ENCODE data around the gene CA10. TPM values are rescaled to one million over a fixed set of nuclear protein-coding genes. Genes with fewer than 3 reads are reported as not detected.

Gene CA10
- total and polyA plus RNA-seq, 2 donors (not counting 1 experiment from before 2014, with no cell fraction given) = not detected

GRCh38 chr17:51674579-51675255 lies 483.8 kb downstream of the CA10 start:
- H3K4me1 ChIP-seq (ENCODE audit: control insufficient read depth, extremely low read depth, insufficient read depth, low read length) = no peaks in the 10 kb centered on the region
- no peaks in the 10 kb centered on the region for H3K79me2 ChIP-seq (ENCODE audit: control insufficient read depth, insufficient read depth, low read length)
- no peak overlapping the region for H3K27ac ChIP-seq (ENCODE audit: insufficient read depth, low read length)
- no peak overlapping the region for H3K4me2 ChIP-seq (ENCODE audit: extremely low read depth, insufficient read depth, low read length)
- H4K20me1 ChIP-seq (ENCODE audit: control insufficient read depth, extremely low read depth, insufficient read depth, low read length) = no peaks in the 10 kb centered on the region
- no peaks in the 10 kb centered on the region for H3K9me3 ChIP-seq (ENCODE audit: control insufficient read depth, insufficient read depth, low read depth, low read length)
- no peak overlapping the region for H3K4me3 ChIP-seq (replicated peaks in 1 of 4; ENCODE audit: control extremely low read depth in 1 of 4, insufficient read depth in 1 of 4, low read depth in 3 of 4, low read length in 4 of 4)
- no peaks in the 10 kb centered on the region for H3K27me3 ChIP-seq (ENCODE audit: control insufficient read depth, insufficient read depth, low read length)
- TF ChIP-seq CTCF (conservative IDR thresholded peaks at IDR 0.05 in 1 of 2, IDR thresholded peaks at IDR 0.05 in 1 of 2; ENCODE audit: low read depth in 1 of 2, low read length in 2 of 2) (no peak), EZH2 (IDR thresholded peaks at IDR 0.05; ENCODE audit: low read length, missing control alignments) (no peak)
- H3K36me3 ChIP-seq (ENCODE audit: control insufficient read depth, insufficient read depth, low read length) = no peaks in the 10 kb centered on the region
- no peak for DNase-seq (ENCODE audit: low read depth in 2 of 2)
- no peak overlapping the region for H3K9ac ChIP-seq (ENCODE audit: insufficient read depth, low read length)
- H2AFZ ChIP-seq (ENCODE audit: low read length) = no peak overlapping the region

GRCh38 chr17:51673070-51673469 lies 485.4 kb downstream of the CA10 start:
- H3K36me3 ChIP-seq (ENCODE audit: control insufficient read depth, insufficient read depth, low read length) = no peaks in the 10 kb centered on the region
- no peaks in the 10 kb centered on the region for H3K9me3 ChIP-seq (ENCODE audit: control insufficient read depth, insufficient read depth, low read depth, low read length)
- no peak overlapping the region for H3K9ac ChIP-seq (ENCODE audit: insufficient read depth, low read length)
- no peak overlapping the region for H3K27ac ChIP-seq (ENCODE audit: insufficient read depth, low read length)
- no peaks in the 10 kb centered on the region for H3K27me3 ChIP-seq (ENCODE audit: control insufficient read depth, insufficient read depth, low read length)
- H4K20me1 ChIP-seq (ENCODE audit: control insufficient read depth, extremely low read depth, insufficient read depth, low read length) = no peaks in the 10 kb centered on the region
- no peak for DNase-seq (ENCODE audit: low read depth in 2 of 2)
- no peak for TF ChIP-seq EZH2 (IDR thresholded peaks at IDR 0.05; ENCODE audit: low read length, missing control alignments)
- TF ChIP-seq CTCF (conservative IDR thresholded peaks at IDR 0.05 in 1 of 2, IDR thresholded peaks at IDR 0.05 in 1 of 2; ENCODE audit: low read depth in 1 of 2, low read length in 2 of 2) = no peak
- no peak overlapping the region for H2AFZ ChIP-seq (ENCODE audit: low read length)
- H3K4me1 ChIP-seq (ENCODE audit: control insufficient read depth, extremely low read depth, insufficient read depth, low read length) = no peaks in the 10 kb centered on the region
- no peak overlapping the region for H3K4me3 ChIP-seq (replicated peaks in 1 of 4; ENCODE audit: control extremely low read depth in 1 of 4, insufficient read depth in 1 of 4, low read depth in 3 of 4, low read length in 4 of 4)
- no peak overlapping the region for H3K4me2 ChIP-seq (ENCODE audit: extremely low read depth, insufficient read depth, low read length)
- H3K79me2 ChIP-seq (ENCODE audit: control insufficient read depth, insufficient read depth, low read length) = no peaks in the 10 kb centered on the region

- Histone ChIP-seq H4K20me1 (ENCODE audit: control insufficient read depth, extremely low read depth, insufficient read depth, low read length) (no peaks in the 10 kb centered on the region), H2AFZ (ENCODE audit: low read length) (no peak overlapping the region), H3K9ac (ENCODE audit: insufficient read depth, low read length) (no peak overlapping the region), H3K79me2 (ENCODE audit: control insufficient read depth, insufficient read depth, low read length) (no peaks in the 10 kb centered on the region), H3K27me3 (ENCODE audit: control insufficient read depth, insufficient read depth, low read length) (no peaks in the 10 kb centered on the region), H3K4me3 (replicated peaks in 1 of 4; ENCODE audit: control extremely low read depth in 1 of 4, insufficient read depth in 1 of 4, low read depth in 3 of 4, low read length in 4 of 4) (no peak overlapping the region), H3K27ac (ENCODE audit: insufficient read depth, low read length) (no peak overlapping the region), H3K4me2 (ENCODE audit: extremely low read depth, insufficient read depth, low read length) (no peak overlapping the region), H3K4me1 (ENCODE audit: control insufficient read depth, extremely low read depth, insufficient read depth, low read length) (no peaks in the 10 kb centered on the region), H3K9me3 (ENCODE audit: control insufficient read depth, insufficient read depth, low read depth, low read length) (no peaks in the 10 kb centered on the region), H3K36me3 (ENCODE audit: control insufficient read depth, insufficient read depth, low read length) (no peaks in the 10 kb centered on the region)
- no peak for TF ChIP-seq CTCF (conservative IDR thresholded peaks at IDR 0.05 in 1 of 2, IDR thresholded peaks at IDR 0.05 in 1 of 2; ENCODE audit: low read depth in 1 of 2, low read length in 2 of 2)
- no peak for TF ChIP-seq EZH2 (IDR thresholded peaks at IDR 0.05; ENCODE audit: low read length, missing control alignments)
- DNase-seq (ENCODE audit: low read depth in 2 of 2) = no peak
Measured at GRCh38 chr17:51672065-51672464, 486.4 kb downstream of the CA10 start.
